ENCODE data around the gene PNPLA7.
A peak's percentile ranks its signal among the peaks of the same experiment; 100 is the strongest.

PNPLA7 gene

DNA sequence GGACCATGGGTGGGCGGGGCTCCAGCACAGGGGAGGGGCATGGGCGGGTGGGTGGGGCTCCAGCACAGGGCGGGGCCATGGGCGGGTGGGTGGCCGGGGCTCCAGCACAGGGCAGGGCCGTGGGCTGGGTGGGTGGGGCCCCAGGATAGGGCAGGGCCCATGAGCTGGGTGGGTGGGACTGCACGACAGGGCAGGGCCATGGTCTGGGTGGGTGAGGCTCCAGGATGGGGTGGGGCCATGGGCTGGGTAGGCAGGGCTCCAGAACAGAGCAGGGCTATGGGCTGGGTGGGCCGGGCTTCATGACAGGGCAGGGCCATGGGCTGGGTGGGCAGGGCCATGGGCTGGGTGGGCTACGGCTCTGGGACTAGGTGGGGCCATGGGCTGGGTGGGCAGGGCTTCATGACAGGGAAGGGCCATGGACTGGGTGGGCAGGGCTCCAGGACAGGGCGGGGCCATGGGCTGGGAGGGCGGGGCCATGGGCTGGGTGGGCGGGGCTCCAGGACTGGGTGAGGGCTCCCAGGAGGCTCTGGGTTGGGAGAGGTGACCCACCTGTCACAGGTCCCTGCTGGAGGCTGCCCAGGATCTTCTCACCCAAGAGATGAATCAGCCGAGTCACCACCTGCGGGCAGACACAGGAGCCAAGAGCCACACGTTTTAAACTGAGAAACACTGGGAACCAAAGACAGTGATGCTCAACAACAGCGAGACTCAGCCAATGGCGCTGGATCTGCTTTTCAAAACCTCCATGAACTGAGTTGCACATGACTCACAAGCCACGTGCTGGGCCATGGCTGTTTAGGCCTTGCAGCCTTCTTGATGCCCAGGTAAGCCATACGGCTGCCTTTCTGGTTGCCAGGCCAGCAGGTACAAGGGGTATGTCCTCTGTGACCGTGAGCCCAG is 57.5 kb downstream of the PNPLA7 start:
- DNase-seq: no peak

- DNase-seq: no peak
Measured at GRCh38 chr9:137491735-137492432, 58.3 kb downstream of the PNPLA7 start.

DNA sequence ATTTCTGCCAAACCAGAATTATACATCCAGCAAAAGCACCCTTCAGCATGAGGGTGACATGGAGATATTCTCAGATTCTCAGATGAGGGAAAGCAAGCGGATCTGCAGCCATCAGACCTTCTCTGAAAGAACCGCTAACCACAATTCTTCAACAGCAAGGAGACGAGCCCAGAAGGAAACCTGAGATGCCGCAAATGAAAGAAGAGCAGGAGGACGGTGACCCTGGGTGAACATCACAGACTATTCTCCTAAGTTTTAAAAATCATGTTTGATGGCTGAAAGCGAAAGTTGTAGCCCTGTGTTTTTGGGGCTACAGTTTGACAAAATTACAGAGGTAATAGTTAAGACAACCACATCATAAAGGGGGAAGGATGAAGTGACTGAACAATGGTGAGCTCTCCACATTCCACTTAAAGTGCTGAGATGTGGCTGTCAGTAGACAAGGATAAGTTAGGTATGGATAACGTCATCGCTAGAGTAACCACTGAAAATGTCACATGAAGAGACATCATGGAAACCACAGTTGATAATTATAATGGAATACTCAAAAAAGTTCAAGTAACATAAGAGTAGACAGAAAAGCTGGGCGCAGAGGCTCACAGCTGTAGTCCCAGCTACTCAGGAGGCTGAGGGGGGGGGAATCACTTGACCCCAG is 59.5 kb downstream of the PNPLA7 start:
- DNase-seq: no peak

DNA sequence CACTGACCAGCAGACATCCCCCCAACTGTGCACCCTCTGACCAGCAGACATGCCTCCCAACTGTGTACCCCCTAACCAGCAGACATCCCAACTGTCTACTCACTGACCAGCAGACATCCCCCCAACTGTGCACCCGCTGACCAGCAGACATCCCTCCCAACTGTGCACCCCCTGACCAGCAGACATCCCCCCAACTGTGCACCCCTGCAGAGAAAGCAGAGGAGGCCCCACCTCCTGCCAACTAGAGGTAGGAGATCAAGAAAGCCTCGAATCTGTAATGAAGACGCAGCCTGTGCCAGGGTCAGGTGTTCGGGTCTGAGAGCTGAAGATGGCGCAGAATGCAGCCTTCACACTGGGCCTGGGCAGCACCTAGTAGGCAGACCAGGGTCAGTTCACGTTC is 61.3 kb downstream of the PNPLA7 start:
- no peak for DNase-seq

GRCh38 chr9:137488327-137488653 is 61.9 kb downstream of the PNPLA7 start:
- DNase-seq: peak; percentile 71

- DNase-seq: peak; percentile 91
Measured at GRCh38 chr9:137487454-137488326, 62.5 kb downstream of the PNPLA7 start.

- DNase-seq: no peak
Measured at GRCh38 chr9:137486545-137487453, 63.4 kb downstream of the PNPLA7 start.

DNA sequence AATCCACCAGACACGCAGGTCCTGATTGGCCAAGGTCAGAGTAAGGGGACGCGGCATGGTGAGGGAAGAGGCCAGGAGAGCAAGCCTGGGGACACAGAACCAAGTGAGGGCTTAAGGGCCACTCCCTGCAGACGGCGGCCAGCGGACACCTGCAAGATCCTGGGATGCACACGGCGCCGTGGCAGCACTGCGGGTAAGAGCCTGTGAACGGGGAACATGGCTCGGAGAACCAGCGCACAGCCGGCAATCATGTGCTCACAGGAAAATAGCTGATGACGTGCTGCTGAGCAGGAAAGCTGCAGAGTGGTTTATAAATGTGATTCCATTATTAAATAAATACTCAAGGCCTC is 64.1 kb downstream of the PNPLA7 start:
- no peak for DNase-seq

DNA sequence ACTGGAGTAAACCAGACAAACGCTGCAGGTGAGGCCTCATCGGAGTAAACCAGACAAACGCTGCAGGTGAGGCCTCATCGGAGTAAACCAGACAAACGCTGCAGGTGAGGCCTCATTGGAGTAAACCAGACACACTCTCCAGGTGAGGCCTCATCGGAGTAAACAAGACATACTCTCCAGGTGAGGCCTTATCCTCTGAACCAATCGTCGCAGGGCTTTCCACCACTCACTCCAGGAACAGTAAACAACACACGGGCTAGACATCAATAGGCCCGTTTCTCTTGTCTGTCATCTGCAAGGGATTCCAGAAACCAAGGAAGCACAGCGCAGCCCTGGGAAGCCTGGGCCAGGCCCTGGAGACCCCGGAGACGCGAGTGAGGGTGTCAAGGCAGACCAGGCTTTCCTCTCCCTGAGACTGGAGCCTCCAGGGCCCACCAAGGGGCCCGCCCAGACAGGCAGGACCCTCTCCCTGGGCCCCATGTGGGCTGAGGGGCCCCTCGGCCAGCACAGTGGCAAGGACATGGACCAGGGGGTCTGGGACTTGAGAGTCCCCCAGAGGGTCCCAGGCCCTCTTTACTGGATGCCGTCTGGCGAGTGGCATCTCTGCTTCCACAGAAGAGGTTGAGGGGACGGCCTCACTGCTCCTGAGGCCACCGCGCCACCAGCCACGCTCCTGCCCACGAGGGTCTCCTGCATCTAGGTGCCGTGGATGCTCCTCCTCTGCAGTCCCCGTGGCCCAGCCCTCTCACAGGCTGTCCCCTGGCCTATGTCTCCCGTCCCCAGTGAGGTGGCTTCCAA is 64.7 kb downstream of the PNPLA7 start:
- peak; percentile 92 for DNase-seq

GRCh38 chr9:137484551-137485315 is 65.5 kb downstream of the PNPLA7 start:
- DNase-seq: no peak

DNA sequence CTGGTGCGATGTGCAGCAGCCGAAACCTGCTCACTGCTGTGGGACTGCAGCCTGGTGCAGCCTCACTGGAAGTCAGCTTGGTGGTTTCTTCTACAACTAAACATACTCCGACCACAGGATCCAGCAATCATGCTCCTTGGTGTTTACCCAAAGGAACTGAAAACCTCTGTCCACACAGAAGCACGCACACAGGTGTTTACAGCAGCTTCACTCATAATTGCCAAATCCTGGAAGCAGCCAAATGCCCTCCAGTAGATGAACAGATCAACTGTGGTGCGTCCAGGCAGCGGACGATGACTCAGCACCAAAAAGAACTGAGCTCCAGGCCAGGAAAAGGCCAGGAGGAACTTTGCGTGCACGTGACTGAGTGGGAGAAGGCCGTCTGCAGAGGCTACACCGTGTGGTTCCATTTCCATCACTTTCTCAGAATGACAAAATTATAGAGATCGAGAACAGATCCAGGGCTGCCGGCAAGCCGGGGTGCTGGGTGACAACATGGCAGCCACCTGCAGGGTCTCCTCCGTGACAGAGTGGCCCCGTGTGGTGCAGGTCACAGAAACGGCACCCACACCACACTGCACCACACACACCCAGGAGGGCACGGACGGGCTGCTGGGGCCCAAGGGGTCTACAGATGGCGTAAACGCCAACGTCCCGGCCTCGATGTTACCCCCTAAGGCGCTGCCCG is 68.0 kb downstream of the PNPLA7 start:
- DNase-seq: no peak

GRCh38 chr9:137480686-137481683 is 69.2 kb downstream of the PNPLA7 start:
- no peak for DNase-seq

DNA sequence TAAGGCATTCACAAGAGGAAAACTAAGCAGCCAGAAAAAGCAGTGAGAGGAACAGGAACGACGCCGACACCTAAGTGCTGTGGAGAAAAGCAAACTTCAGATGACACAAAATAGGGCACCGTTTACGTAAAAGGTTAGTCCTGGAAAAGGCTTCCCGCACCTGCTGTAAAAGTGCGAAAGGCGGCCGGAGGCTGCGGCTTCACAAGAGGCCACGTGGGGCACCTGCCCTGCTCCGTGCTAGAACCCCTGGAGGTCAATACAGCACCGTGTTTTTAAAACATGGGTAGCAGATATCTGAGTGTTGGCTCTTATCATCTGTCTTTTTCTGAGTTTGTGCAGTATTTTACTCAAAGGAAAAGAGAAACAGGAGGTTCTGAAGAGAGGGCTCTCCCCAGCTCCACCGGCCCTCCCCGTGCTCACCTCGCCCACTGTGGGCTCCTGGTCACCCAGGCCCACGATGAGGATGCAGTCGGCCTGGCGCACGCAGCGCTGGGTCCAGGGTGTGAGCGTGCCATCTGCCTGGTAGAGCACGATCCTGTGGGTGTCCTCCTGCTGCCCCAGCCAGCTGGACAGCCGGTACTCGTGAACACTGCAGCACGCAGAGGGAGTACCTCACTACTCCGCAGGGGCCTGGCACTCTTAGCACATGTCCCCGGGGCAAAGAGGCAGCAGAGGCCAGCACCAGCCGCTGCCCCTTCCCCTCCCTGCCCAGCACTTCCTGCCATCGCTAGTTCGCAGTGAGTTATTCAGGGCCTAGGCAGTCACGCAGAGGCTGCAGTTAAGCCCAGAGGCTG is 70.1 kb downstream of the PNPLA7 start:
- no peak for DNase-seq

DNA sequence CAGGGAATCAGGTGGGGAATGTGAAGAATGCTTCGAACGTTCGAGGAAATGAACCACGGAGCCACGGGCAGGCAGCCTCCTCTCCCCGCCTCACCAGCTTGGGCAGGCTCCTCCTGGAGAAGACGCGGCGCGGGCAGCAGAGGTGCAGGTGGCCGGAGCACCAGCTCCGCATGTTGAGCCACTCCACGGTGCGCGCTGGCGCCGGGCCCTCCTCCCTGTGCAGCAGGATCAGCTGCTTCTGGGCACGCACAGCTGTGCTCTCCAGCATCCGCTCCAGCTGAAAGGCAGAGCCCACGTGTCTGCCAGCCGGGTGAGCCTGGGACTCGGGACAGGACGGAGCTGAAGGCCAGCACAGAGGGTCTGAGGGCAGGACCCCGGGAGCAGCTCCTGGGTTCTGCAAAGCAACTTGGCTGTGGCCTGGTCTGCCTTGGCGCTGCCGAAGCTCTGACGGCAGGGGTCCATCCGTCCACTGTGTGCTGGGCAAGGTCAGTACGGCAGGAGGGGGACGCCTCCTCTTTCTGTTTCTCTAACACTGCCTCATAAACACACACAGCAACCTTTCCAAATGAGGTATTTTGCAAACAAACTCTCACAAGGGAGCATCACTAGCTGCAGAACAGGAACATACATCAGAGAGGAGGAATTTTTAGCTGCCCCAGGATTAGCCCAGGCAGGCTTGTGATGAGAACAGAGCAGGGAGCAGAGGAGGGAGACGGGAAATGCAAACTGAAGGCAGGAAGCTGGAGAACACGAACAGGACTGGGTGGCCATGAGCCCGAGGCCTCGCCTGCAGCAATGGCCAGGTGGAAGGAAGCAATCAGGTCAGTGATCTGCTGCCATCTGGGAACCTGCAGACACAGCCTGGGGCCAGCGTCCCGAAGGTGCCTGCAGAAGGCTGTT is 71.0 kb downstream of the PNPLA7 start:
- no peak for DNase-seq

GRCh38 chr9:137478613-137478961 is 71.6 kb downstream of the PNPLA7 start:
- no peak for DNase-seq
